Stimulated activated CD8-positive, alpha-beta memory T cell treated with anti-CD3 and anti-CD28 coated beads, Interleukin-15, amount 100 ng/mL, for 24 hours (primary cell): ENCODE results near the gene MYLK2.

ENCODE experiments used
- DNase-seq: peaks from one replicate; pipeline ENCODE4 v3.0.0-alpha.2; 2020; ENCODE audit warnings: low read depth

The MYLK2 gene

GRCh38 chr20:31835977-31836852 lies 17.1 kb downstream of the MYLK2 start:
- DNase-seq, result no peak

GRCh38 chr20:31836853-31837608 lies 17.9 kb downstream of the MYLK2 start:
- no peak for DNase-seq

- no peak for DNase-seq
These were observed 18.8 kb downstream of the MYLK2 start for GRCh38 chr20:31837896-31838397.

GRCh38 chr20:31838646-31839292 lies 19.6 kb downstream of the MYLK2 start:
- DNase-seq, result no peak

GRCh38 chr20:31839782-31840487 lies 20.8 kb downstream of the MYLK2 start:
- no peak for DNase-seq

GRCh38 chr20:31840906-31841816 lies 22.0 kb downstream of the MYLK2 start:
- DNase-seq, result no peak

GRCh38 chr20:31841928-31842327 lies 22.8 kb downstream of the MYLK2 start:
- no peak for DNase-seq

- no peak for DNase-seq
These were observed 23.5 kb downstream of the MYLK2 start for GRCh38 chr20:31842471-31843157.

- no peak for DNase-seq
These were observed 24.1 kb downstream of the MYLK2 start for GRCh38 chr20:31843288-31843687.

- DNase-seq, result no peak
These were observed 24.7 kb downstream of the MYLK2 start for GRCh38 chr20:31843881-31844280.

- DNase-seq, result no peak
These were observed 25.7 kb downstream of the MYLK2 start for GRCh38 chr20:31844737-31845299.

- no peak for DNase-seq
These were observed 26.2 kb downstream of the MYLK2 start, which contains the start of gene FOXS1 for GRCh38 chr20:31845300-31845863. FOXS1 (minus strand) TSS chr20:31845604; CDS start chr20:31845542, 62 bp downstream.

GRCh38 chr20:31846793-31847138 lies 27.6 kb downstream of the MYLK2 start:
- no peak for DNase-seq

- DNase-seq, result no peak
These were observed 29.2 kb downstream of the MYLK2 start for GRCh38 chr20:31848088-31848999.

GRCh38 chr20:31849306-31849930 lies 30.3 kb downstream of the MYLK2 start:
- no peak for DNase-seq

GRCh38 chr20:31851240-31851955 lies 32.2 kb downstream of the MYLK2 start:
- DNase-seq, result no peak

GRCh38 chr20:31853481-31853880 lies 34.3 kb downstream of the MYLK2 start:
- DNase-seq, result no peak
